GM19455 (cell line): ENCODE measurements around the gene EPDR1.
"Not testable (repeated sequence)": the region's sequence is repeated elsewhere in the genome, so short reads cannot be mapped to it uniquely, and the experiment has no call there.

Source experiments
- ATAC-seq: cut with Tn5 transposase; IDR thresholded peaks from one replicate; pipeline ENCODE4 v1.9.1; 2021; ENCODE audit not compliant: unreplicated experiment

The EPDR1 gene

DNA sequence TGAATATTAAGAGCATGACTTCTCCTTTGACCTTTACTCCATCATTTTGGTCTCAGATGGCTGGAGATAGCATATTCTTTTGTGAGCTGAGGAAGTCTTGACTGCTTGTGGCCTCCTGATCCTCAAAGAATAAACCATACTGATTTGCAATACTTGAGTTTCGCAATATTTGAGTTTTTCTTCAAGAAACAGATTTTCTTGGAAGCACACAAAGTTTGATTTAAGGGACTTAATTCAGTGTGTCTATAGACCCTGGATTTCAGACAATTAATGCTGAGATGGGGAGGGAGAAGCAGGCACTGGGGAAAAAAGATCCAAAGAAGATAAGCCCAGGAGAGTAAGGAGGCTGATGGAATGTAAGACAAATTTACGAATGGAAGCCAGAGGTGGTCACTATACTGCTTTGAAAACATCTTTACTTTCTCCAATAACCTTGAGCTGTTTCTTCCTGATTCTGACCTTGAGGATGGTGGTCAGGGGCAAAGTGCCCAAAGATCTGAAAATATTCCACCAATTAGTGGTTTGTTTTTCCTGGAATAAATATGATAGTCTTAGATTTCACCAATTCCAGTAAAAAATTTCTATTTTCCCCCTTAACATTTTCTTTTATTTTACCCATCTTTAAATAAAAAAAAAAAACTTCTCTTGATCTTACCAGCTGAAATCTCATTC lies 7.5 kb downstream of the EPDR1 start:
- no peak for ATAC-seq

GRCh38 chr7:37928878-37929277 lies 8.4 kb downstream of the EPDR1 start:
- no peak for ATAC-seq

DNA sequence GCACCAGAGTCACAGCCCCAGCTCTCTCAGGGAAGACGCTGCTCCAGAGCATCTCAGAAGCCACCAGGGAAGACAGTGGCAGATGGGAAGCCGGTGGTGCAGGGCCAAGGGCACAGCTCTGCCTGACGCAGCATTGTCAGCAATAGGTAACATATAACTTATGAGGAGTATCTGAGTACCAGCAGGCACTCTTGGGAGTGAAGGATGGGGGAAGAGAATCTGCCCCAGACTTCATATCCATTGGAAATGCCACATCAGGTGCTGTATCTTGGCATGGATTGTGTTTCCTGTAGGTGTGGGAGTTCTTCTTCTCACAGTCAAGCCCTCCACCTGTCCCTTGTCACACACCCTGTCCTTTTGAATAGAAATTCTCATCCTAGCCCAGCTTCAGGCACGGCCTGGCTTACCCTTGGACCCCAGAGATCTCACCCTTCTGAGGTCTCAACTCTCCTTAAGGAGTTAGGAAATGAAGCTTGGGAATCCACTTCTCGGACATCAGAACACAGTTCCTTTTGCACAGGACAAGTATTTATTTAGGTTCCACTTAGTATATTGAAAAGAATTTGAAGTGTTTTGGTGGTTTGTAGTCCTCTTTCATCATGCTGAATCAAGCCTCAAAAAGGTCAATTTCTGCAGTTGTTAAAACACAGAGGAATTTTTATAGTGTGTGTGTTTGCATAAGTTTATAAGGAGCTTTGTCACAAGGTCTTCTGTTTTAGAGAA lies 9.9 kb downstream of the EPDR1 start:
- ATAC-seq, result no peak

DNA sequence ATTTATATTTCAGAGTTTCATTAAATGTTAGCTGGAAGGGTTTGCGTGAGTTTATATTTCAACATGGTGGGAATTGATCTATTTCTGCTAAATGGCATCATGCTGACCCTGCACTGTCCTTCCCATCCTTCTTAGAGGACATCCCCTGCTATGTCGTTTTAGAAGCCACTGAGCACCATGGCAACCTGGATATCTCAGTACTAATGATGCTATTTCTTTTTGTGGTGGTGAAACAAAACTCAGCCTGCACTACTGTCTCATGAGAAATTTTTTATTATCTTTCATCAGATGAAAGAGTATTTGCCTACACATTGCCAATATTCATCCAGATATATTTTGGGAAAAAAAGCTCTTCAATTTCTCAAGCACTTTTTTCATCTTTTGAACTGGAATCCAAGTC lies 12.1 kb downstream of the EPDR1 start:
- no peak for ATAC-seq

DNA sequence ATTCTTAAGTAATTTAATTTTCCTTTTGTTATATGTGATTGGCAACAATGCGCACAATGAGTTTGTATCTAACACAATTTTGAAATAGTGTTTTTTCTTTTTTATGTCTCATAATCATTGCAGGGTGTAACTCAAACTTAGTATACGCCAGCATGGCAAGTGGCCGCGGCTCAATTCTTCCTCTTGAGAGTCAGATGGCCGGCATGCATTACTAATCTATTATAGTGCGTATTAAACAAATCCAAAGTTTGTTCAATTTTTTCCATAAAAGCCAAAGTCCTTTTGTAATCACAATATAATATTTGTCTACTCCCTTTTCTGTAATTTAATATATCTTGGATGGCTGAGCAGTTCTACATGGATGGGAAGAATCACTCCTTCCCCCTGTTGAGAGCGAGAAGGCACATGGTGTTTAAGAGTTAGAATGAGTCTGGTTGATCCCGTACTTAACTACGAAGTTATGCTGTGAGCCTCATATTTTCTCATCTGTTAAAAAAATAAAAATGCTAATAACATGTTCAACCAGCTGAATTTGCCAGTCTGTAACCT lies 12.7 kb downstream of the EPDR1 start:
- ATAC-seq, result no peak

DNA sequence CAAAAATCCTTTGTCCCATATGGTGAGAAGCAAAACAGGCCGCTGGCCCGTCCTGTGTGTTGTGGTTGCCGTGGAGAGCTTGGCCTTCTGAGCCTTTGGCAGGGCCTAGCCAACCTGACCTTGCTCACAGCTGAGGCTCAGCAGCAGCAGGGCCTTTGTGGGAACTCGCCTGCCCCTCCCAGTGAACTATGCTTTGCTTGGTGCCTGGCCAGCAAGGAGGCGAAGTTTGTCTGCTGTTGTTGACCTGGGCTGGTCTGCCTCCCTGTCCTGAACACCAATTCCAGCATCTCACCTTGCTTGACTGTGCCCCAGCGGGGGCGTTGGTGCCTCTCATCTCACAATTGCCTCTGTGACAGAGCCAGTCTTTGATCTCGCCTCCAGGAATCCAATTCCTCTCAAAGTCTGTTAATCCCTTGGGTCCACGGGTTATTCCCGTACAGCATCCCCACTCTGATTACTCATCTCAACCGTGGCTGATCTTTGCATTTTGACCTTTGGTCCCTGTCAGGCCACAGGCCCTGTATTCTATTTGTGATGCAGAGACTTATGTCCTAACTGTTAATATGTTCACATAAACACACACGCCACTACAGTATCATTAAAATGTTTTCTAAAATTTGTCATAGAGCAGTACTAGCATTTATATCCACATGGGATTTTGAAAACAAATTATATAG lies 22.6 kb downstream of the EPDR1 start:
- no peak for ATAC-seq

GRCh38 chr7:37943905-37944736 lies 23.7 kb downstream of the EPDR1 start:
- no peak for ATAC-seq

DNA sequence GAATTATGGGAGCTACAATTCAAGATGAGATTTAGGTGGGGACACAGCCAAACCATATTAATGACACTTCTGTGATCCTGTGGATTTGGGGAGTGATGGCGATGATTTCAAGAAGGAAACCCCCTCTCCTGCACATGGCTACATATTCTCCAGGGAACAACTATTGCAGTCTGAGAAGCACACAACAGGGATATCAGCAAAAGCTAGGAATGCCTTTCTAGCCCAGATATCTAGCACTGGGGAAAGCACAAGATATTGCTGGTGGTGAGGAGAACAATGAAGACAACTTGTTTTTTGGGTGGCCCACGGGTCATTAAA lies 24.3 kb downstream of the EPDR1 start:
- no peak for ATAC-seq

DNA sequence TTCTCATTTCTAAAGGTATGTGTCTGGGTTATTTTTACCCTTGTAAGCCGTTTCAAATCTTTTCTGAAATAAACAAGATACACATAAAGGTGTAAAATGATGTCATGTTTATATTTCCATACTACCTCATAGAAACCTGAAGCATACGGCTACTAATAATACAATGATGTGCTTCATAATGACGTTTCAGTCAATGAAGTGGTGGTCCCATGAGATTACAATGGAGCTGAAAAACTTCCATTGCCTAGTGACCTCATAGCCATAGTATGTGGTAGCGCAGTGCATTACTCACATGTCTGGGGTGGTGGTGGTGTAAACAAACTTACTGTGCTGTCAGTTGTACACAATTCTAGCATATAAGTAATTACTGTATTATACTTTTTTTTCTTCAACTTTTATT lies 24.9 kb downstream of the EPDR1 start:
- ATAC-seq, result no peak

DNA sequence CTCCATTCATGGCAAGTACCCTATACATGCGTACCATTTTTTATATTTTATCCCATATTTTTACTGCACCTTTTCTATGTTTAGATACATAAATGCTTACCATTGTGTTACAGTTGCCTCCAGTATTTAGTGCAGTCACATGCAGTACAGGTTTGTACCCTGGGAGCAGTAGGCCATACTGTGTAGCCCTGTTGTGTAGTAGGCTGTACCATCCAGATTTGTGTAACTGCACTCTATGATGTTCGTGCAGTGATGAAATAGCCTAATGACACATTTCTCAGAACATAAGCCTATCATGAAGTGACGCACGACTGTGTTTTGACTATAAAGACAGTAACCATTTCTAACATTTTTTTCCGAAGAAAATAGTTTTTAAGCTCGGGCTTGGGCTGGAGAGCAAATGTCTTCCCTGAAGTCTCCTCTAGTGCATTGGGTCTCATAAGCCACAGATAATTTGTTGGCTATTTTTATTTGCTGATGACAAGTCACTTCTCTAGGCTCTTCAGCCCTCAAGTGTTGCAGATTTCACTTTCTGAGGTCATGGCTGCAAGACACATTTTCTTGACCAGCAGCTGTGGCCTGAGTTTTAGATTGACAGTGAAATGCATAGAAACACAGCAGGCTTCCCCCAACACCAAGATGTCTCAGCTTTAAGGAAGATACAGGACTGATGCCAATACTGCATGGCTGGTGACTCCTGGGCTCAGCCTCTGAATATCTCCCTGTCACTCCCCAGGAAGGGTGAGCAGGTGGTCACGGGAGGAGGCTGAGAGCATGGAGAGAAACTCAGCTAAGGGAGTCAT lies 26.9 kb downstream of the EPDR1 start:
- no peak for ATAC-seq

GRCh38 chr7:37947941-37948210 lies 27.4 kb downstream of the EPDR1 start:
- no peak for ATAC-seq

DNA sequence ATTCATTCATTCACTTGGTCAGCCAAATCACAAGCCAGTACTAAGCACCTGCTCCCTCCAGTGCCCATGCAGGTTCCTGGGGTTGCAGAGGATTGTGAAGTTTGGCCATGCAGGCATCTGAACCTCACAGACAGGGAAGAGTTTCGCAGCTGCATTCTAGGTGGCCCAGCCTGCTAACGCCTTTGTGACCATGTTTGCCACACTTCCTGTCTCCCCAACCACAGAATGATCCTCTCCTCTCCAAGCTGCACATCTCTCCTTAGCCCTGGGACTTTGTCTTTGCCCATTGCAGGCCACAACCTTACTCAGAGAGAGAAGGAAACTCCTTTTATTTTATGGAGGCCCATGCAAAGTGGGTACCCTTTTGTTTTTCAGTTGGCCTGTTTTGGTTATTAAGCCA lies 31.8 kb downstream of the EPDR1 start:
- no peak for ATAC-seq

- not testable (repeated sequence) for ATAC-seq
Measured at GRCh38 chr7:37954217-37954616, 33.8 kb downstream of the EPDR1 start.

GRCh38 chr7:37956791-37957190 lies 36.4 kb downstream of the EPDR1 start:
- ATAC-seq, result no peak

DNA sequence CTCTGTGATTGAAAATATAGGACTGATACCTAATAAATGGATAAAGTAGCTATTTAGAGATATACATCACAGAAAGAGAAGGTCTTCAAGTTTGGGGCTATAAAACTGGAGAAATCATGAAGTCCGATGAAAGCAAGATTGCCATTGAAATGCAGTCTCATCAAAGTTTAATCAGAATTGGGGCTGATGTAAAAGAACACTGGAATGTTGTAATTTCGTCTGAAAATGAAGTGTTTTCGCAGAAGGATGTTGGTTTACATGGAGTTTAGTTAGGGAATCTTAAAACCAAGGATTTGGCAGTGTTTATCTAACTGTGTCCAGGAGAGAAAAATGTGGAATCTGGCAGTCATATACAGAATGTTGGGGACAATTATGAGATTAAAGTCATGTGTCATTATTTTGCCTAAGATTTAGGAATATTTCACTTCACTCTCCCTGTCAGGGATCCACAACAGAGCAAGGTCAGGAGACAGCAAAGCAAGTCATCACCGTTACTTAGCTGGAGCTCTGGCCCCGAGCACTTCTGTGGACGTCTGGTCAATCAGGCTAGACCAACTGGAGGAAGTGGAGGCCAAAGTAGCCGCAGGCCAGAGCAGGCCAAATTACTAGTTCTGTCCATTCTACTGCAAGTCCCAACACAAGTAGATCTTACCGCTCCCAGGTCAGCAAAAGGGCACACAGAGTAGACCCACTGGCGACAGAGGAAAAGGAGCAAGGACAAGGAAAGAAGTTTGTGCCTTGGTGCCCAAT lies 37.0 kb downstream of the EPDR1 start:
- ATAC-seq, result no peak

DNA sequence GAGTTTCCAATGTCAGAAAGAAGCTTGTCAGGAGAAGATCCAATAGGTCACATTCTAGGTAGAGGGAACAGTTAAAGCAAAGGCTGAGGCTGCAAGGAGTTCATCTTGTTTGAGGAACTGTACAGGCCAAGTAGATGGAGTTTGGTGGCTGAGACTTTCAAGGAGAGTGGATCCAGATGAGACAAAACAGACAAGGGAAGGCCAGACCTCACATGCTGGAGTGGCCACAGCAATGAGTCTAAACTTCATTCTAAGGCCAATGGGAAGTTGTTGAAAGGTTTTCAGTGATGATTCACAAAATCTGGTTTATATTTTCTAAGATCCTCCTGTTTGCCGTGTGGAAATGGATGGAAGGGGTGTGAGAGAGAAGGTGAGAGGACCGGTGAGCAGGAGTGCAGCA lies 40.0 kb downstream of the EPDR1 start:
- no peak for ATAC-seq

DNA sequence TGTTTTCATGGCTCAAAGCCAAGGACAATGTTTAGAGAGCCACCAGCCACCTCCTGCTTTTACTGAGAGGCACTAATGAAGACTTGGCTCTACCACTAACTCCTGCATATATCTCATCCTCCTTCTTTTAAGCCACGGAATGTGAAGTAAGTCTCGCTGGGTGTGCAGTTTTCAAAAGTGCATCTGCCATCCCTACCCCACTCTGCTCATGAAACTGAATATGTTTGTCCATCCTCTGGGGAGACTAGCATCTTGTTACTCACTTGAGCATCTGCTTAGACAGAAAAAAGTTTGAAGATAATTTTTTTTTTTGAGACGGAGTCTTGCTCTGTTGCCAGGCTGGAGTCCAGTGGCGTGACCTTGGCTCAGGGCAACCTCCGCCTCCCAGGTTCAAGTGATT lies 40.8 kb downstream of the EPDR1 start:
- no peak for ATAC-seq

DNA sequence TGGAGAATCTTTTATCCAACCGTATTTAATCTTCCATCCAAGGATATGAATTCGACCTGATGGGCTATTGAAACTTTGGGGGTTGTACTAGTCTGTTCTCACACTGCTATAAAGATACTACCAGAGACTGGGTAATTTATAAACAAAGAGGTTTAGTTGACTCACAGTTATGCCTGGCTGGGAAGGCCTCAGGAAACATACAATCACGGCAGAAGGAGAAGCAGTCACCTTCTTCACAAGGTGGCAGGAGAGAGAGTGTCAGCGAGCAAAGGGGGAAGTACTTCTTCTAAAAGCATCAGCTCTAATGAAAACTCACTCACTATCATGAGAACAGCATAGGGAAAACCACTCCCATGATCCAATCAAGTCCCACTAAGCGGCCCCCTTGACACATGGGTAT lies 43.8 kb downstream of the EPDR1 start:
- no peak for ATAC-seq

- no peak for ATAC-seq
Measured at GRCh38 chr7:37970211-37970610, 49.8 kb downstream of the EPDR1 start.

- no peak for ATAC-seq
Measured at GRCh38 chr7:37971491-37971890, 51.1 kb downstream of the EPDR1 start.
